H1 (cell line): ENCODE results near the gene PCNX1. TPM values are rescaled to one million over a fixed set of nuclear protein-coding genes. Genes with fewer than 3 reads are reported as not detected.

Experiments
- FOSL1 ChIP-seq: IDR thresholded peaks from 2 replicates; pipeline ENCODE4 v1.6.1; 2011; ENCODE audit warnings: mild to moderate bottlenecking, low read depth, low read length, moderate library complexity; ENCODE audit not compliant: insufficient read depth
- RNF2 ChIP-seq: fragments of 200-900, 300-1000 bp; sonication (generic); IDR thresholded peaks from 2 replicates; pipeline ENCODE4 v1.7.1; 2016; ENCODE audit warnings: borderline replicate concordance, low read depth, mild to moderate bottlenecking, antibody characterized with exemption, low read length; ENCODE audit not compliant: poor library complexity, severe bottlenecking; ENCODE audit errors: missing control alignments
- polyA plus RNA-seq, 7 experiments: library from polyadenylated mRNA; depleted of rRNA in 3 of 7; stranded (reverse) in 5 of 7; unstranded in 2 of 7; fragments of >200 nt in 5 of 7; fragments of 200-250 nt in 2 of 7; gene quantifications; 1 replicate in 5 of 7; 2 replicates in 1 of 7; 4 replicates in 1 of 7; pipeline versions ENCODE4 v1.2.1 to v1.2.3, GENCODE V29; 2011 to 2013; ENCODE audit warnings: missing spikeins in 2 of 7, mixed read lengths in 2 of 7
- total RNA-seq: library from RNA; stranded (reverse); fragmentation: NEBNext Ultra II Directional; extraction: Animal tissue kit (Norgen Biotek cat#: 25700); gene quantifications from 2 replicates; pipeline ENCODE4 v1.2.1, GENCODE V29; 2021

Gene PCNX1
- total and polyA plus RNA-seq, 2 of the 8 experiments (the other 6 are each of a cell fraction or from before 2014, with no cell fraction given): 37.7 to 53.2 TPM

DNA sequence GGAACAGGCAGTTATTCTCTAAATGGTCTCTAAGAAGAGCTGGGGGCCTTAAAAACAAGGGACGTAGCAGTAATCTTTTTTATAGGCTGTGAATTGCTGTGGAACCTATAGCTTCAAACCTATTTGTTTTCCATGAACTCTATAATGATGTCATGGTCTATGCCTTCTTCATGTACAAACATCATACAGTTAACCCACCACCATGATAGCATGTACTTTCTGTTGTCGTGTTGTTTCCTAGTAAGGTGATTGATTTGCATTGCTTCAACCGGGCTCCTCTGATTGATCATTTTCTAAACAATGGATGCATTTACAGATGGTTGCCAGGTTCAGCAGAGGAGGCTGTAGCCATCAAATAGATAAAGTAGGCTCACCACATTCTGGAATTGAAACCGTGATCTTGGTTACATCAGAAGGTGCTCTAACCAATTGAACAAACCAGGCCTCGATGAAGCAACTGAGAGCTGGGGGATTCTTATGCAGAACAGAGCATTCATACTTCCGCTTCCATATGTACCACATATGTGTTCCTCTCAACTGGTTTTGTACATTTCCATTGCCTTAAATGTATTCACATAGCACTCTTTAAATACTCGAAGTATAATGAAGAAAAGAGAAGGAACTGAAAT lies 25.6 kb upstream of the PCNX1 start (continued):
- no peak for TF ChIP-seq FOSL1
- no peak for TF ChIP-seq RNF2
